Spleen (tissue), 11 donors: ENCODE results near the gene HDGFL3. TPM values are rescaled to one million over a fixed set of nuclear protein-coding genes. Genes with fewer than 3 reads are reported as not detected.

Experiments used
- DNase-seq: peaks from one replicate; pipeline ENCODE4 v3.0.0-alpha.2; 2020
- H3K27ac ChIP-seq, 8 donors: fragments of 200-600 bp; sonication (generic) in 7 of 8; 1 replicate in 4 of 8; 2 replicates in 4 of 8; pipeline versions ENCODE4 v1.5.0 to v1.8.0; 2016 to 2021; ENCODE audit warnings: inconsistent platforms in 4 of 8, mild to moderate bottlenecking in 4 of 8, moderate library complexity in 1 of 8
- H3K27me3 ChIP-seq, 7 donors: fragments of 200-600 bp; sonication (generic) in 6 of 7; replicated peaks in 1 of 7; 1 replicate in 4 of 7; 2 replicates in 3 of 7; pipeline versions ENCODE4 v1.5.0 to v1.8.0; 2016 to 2021; ENCODE audit warnings: inconsistent platforms in 3 of 7, mild to moderate bottlenecking in 1 of 7
- H3K36me3 ChIP-seq, 6 donors: fragments of 200-600 bp; sonication (generic) in 5 of 6; 1 replicate in 4 of 6; 2 replicates in 2 of 6; pipeline versions ENCODE4 v1.5.0 to v1.8.0; 2016 to 2021; ENCODE audit warnings: inconsistent platforms in 2 of 6
- H3K4me1 ChIP-seq, 6 donors: fragments of 200-600 bp; sonication (generic) in 5 of 6; 1 replicate in 3 of 6; 2 replicates in 3 of 6; pipeline versions ENCODE4 v1.5.0 to v1.8.0; 2016 to 2021; ENCODE audit warnings: inconsistent platforms in 3 of 6
- H3K4me3 ChIP-seq, 8 donors: fragments of 200-600 bp; sonication (generic) in 7 of 8; 1 replicate in 4 of 8; 2 replicates in 4 of 8; pipeline versions ENCODE4 v1.5.0 to v1.8.0; 2016 to 2021; ENCODE audit warnings: inconsistent platforms in 4 of 8, mild to moderate bottlenecking in 4 of 8, moderate library complexity in 2 of 8
- H3K9me3 ChIP-seq, 8 donors: fragments of 200-600 bp; sonication (generic) in 7 of 8; 1 replicate in 4 of 8; 2 replicates in 4 of 8; pipeline versions ENCODE4 v1.5.0 to v1.8.0; 2016 to 2021; ENCODE audit warnings: inconsistent platforms in 4 of 8
- POLR2A ChIP-seq, 3 donors: fragments of 450-650 bp; IDR thresholded peaks; one replicate each; pipeline ENCODE4 v1.5.1; 2017; ENCODE audit warnings: antibody characterized with exemption in 3 of 3, mild to moderate bottlenecking in 1 of 3
- POLR2AphosphoS5 ChIP-seq, 3 donors: sonication (generic); formaldehyde crosslinking; IDR thresholded peaks; one replicate each; pipeline ENCODE4 v1.5.1; 2017; ENCODE audit warnings: antibody characterized with exemption in 3 of 3
- WGBS, 5 donors: extraction: QIAGEN DNeasy Blood & Tissue Kit in 3 of 5; methylation state at CpG; one replicate each; pipeline versions ENCODE4 v1.1.5 to v1.1.7; 2013 to 2018; 5-methylcytosine and 5-hydroxymethylcytosine counted together
- intact Hi-C: fragments of 100-400 bp; cut with DNase I; formaldehyde crosslinking; loops from one replicate; pipeline ENCODE4 v1.15.0; 2023; ENCODE audit warnings: low total_unique reads
- polyA plus RNA-seq, 3 donors: library from polyadenylated mRNA; stranded (reverse); fragments of 200-250 nt; gene quantifications; one replicate each; pipeline ENCODE4 v1.2.1, GENCODE V29; 2013
- total RNA-seq, 7 donors: library from RNA; depleted of rRNA in 3 of 7; stranded (reverse); fragments of >200 nt in 3 of 7; fragmentation: NEBNext Ultra II Directional in 4 of 7; extraction: Animal tissue kit (Norgen Biotek cat#: 25700) in 4 of 7; gene quantifications; one replicate each; pipeline versions ENCODE4 v1.1.0 to v1.2.1, GENCODE V29; 2016 to 2021
- TF ChIP-seq, protein P1 (sequence below), 11 experiments: fragments of 200-600 bp in 7 of 11; fragments of 450-650 bp in 4 of 11; sonication (generic) in 4 of 11; IDR thresholded peaks in 8 of 11; conservative IDR thresholded peaks in 3 of 11; 1 replicate in 7 of 11; 2 replicates in 4 of 11; pipeline versions ENCODE4 v1.4.0 to v1.8.0; 2016 to 2021; ENCODE audit warnings: antibody characterized with exemption in 11 of 11, inconsistent platforms in 4 of 11, mild to moderate bottlenecking in 1 of 11
- donor health status: healthy with polysubstance abuse.
- donor health status: DM: no; HTN: no; CAD: no; lungs with moderate emphysema.
- donor health status: DM: no; HTN: no; CAD: no.
- donor health status: Bipolar disorder and iron deficiency.
- donor health status: healthy.
- donor health status: DM: no; HTN: no; CAD: no.
- donor health status: DM: yes; HTN: yes; CAD: no.

HDGFL3 gene
- total and polyA plus RNA-seq, 10 donors = 4.6 to 35.1 (median 20.6) TPM

DNA sequence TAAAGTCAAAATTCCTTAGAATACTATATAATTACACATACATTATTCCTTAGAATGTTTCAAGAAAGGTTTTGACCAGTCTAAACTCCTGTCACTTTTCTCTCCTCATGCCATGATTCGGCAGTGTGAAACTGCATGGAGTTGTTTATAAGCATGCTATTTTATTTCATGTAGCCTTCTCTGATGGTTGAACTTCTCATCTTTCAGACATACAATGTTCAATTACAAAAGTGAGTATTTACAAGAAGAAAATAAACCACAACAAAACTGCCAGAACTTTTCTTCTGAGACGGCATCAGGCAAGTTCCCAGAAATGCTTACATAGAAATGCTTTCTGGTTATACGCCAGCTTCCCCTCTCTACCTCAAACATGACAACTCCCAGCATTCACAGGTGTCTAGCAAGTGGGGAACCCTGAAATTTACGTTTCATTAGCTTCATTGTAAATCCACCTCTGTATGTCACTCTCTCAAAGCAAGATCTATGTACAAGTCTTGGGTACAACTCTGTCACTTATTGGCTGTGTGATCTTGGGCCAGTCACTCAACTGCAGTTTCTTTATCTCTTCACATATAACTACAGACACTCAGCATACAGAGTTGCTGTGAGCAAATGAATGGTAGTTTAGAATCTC lies 42.7 kb downstream of the HDGFL3 start:
- Histone ChIP-seq H3K4me3 (no peak overlapping the region), H3K9me3 (peaks cover 0 to 31% (median 23%) of the 10 kb centered on the region in 8 donors), H3K27me3 (no peaks in the 10 kb centered on the region), H3K27ac (no peak overlapping the region), H3K4me1 (peaks cover 0 to 14% (median 0%) of the 10 kb centered on the region in 6 donors), H3K36me3 (no peaks in the 10 kb centered on the region)
- 69 to 77% (median 76%) methylated on average over 4 of the region's 4 CpGs for WGBS, 5 donors
- no peak for DNase-seq
- TF ChIP-seq, protein P1, sequence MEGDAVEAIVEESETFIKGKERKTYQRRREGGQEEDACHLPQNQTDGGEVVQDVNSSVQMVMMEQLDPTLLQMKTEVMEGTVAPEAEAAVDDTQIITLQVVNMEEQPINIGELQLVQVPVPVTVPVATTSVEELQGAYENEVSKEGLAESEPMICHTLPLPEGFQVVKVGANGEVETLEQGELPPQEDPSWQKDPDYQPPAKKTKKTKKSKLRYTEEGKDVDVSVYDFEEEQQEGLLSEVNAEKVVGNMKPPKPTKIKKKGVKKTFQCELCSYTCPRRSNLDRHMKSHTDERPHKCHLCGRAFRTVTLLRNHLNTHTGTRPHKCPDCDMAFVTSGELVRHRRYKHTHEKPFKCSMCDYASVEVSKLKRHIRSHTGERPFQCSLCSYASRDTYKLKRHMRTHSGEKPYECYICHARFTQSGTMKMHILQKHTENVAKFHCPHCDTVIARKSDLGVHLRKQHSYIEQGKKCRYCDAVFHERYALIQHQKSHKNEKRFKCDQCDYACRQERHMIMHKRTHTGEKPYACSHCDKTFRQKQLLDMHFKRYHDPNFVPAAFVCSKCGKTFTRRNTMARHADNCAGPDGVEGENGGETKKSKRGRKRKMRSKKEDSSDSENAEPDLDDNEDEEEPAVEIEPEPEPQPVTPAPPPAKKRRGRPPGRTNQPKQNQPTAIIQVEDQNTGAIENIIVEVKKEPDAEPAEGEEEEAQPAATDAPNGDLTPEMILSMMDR (IDR thresholded peaks at IDR 0.05 in 8 of 11, conservative IDR thresholded peaks at IDR 0.05 in 3 of 11) = no peak
- TF ChIP-seq POLR2A (IDR thresholded peaks at IDR 0.05) = no peak
- TF ChIP-seq POLR2AphosphoS5 (IDR thresholded peaks at IDR 0.05) = no peak
- intact Hi-C loops = no loop called here

DNA sequence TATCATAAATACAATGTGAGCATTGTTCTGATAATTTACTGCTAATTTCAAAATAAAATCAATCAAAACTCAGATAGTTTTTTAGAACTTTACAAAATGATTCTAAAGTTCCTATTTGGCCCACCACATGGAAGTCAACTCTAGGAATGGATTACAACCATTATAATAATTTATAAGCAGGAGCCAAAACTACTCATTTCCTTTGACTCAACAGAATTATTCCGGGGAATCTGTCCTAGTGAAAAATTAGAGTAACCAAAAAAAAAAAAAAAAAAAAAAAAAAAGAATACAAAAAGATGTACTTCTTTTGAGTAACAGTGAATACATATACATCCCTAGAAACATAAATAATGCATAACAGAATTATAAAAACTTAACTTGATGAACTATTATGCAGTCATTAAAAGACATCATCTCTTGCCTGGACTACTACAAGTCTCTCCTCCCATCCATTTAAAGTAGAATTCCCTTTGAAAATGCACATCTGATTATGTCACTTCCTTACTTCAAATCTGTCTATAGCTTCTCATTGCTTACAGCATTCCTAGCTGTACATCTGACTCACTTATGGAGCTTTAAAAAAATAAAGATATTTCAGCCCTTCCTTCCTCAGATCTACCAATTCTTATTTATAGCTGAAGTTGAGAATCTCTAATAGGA lies 43.4 kb downstream of the HDGFL3 start:
- H3K27ac ChIP-seq = no peak overlapping the region
- DNase-seq = no peak
- no peaks in the 10 kb centered on the region for H3K27me3 ChIP-seq
- no peak overlapping the region for H3K4me3 ChIP-seq
- intact Hi-C loops = no loop called here
- peaks cover 0 to 31% (median 23%) of the 10 kb centered on the region in 8 donors for H3K9me3 ChIP-seq
- H3K36me3 ChIP-seq = no peaks in the 10 kb centered on the region
- WGBS, 5 donors = 83 to 95% (median 87%) methylated on average over 1 of the region's 1 CpG
- peaks cover 0 to 14% (median 0%) of the 10 kb centered on the region in 6 donors for H3K4me1 ChIP-seq
- TF ChIP-seq POLR2A (IDR thresholded peaks at IDR 0.05) (no peak), POLR2AphosphoS5 (IDR thresholded peaks at IDR 0.05) (no peak)
- TF ChIP-seq, protein P1 (IDR thresholded peaks at IDR 0.05 in 8 of 11, conservative IDR thresholded peaks at IDR 0.05 in 3 of 11) = no peak

DNA sequence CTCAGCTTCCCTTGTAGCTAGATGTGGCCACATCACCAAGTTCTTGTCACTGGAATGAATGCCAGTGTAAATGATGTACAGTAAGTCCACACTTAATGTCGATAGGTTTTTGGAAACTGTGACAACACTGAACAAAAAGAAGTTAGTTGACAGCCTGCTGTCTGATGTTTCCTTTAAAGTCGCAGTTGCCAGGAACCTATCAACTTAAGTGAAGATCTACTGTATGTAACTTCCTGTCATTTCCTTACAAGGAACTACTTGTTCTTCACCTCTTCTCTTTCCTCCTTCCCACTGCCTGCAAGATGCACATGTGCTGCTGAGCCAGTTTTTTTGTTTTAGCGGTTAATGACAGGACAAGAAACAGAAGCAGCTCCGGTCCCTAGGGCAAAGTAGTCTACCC lies 44.6 kb downstream of the HDGFL3 start:
- Histone ChIP-seq H3K27ac (peak overlapping the region in 2 of 8 donors; percentile 27 to 34), H3K9me3 (peaks cover 0 to 31% (median 23%) of the 10 kb centered on the region in 8 donors), H3K4me1 (peaks cover 0 to 14% (median 0%) of the 10 kb centered on the region in 6 donors), H3K4me3 (no peak overlapping the region), H3K27me3 (no peaks in the 10 kb centered on the region), H3K36me3 (no peaks in the 10 kb centered on the region)
- WGBS, 5 donors = 60 to 67% (median 65%) methylated on average over 4 of the region's 4 CpGs
- DNase-seq = no peak
- TF ChIP-seq, protein P1 (IDR thresholded peaks at IDR 0.05 in 8 of 11, conservative IDR thresholded peaks at IDR 0.05 in 3 of 11) = no peak
- intact Hi-C loops = no loop called here

DNA sequence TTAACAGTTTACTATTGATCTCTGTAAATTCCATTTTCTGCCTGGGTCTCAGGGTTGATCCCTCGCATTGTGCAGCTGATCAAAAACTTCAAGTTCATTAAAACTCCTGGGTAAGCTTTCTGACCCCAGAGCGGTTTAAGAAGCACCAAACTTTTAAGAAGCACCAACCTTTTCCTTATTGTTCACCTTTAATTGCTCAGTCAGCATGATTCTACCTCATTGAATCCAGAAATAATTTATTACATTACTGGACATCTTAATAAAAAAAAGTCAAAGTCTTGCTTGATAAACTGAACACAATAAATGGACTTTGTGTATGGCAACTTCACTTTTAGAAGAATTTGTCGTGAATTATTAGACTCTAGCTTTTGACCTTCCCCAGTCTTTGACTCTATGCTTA lies 46.9 kb downstream of the HDGFL3 start:
- H3K36me3 ChIP-seq = peaks cover 0 to 18% (median 2%) of the 10 kb centered on the region in 6 donors
- H3K4me1 ChIP-seq = peaks cover 0 to 14% (median 0%) of the 10 kb centered on the region in 6 donors
- WGBS, 5 donors = 93 to 97% (median 94%) methylated on average over 3 of the region's 3 CpGs
- no peak for TF ChIP-seq POLR2A (IDR thresholded peaks at IDR 0.05)
- no peak for TF ChIP-seq POLR2AphosphoS5 (IDR thresholded peaks at IDR 0.05)
- TF ChIP-seq, protein P1 (IDR thresholded peaks at IDR 0.05 in 8 of 11, conservative IDR thresholded peaks at IDR 0.05 in 3 of 11) = no peak
- no peak overlapping the region for H3K4me3 ChIP-seq
- no peak overlapping the region for H3K27ac ChIP-seq
- H3K27me3 ChIP-seq = no peaks in the 10 kb centered on the region
- intact Hi-C loops = no loop called here
- DNase-seq = no peak
- peaks cover 0 to 9% (median 5%) of the 10 kb centered on the region in 8 donors for H3K9me3 ChIP-seq
